GM12891 (cell line): ENCODE results near the gene MTREX.

Experiments
- POLR2A ChIP-seq: IDR thresholded peaks from 2 replicates; pipeline ENCODE4 v1.6.1; 2011; ENCODE audit warnings: low read depth, low read length, control low read depth
- POLR2AphosphoS5 ChIP-seq: IDR thresholded peaks from 2 replicates; pipeline ENCODE4 v1.6.1; 2011; ENCODE audit warnings: low read depth, low read length, control low read depth
- TAF1 ChIP-seq: IDR thresholded peaks from 2 replicates; pipeline ENCODE4 v1.6.1; 2011; ENCODE audit warnings: low read depth, low read length, control low read depth

GRCh38 chr5:55407059-55407684 is 99.4 kb downstream of the MTREX start:
- TF ChIP-seq POLR2A (no peak), TAF1 (no peak), POLR2AphosphoS5 (no peak)
